ENCODE measurements around the gene PRRG3. TPM values are rescaled to one million over a fixed set of nuclear protein-coding genes. Genes with fewer than 3 reads are reported as not detected.

The PRRG3 gene
- total RNA-seq, 1 donor from 2014 or later = not detected

- H3K27ac Mint-ChIP-seq = no peak overlapping the region
- no peaks in the 10 kb centered on the region for H3K36me3 Mint-ChIP-seq (ENCODE audit: low read depth)
- intact Hi-C loops (cut with micrococcal nuclease) = no loop called here
- no peaks in the 10 kb centered on the region for H3K9me3 Mint-ChIP-seq
- no peaks in the 10 kb centered on the region for H3K27me3 Mint-ChIP-seq (ENCODE audit: low read depth)
- no peak overlapping the region for H3K4me3 Mint-ChIP-seq (ENCODE audit: low read depth)
- H3K4me1 Mint-ChIP-seq (ENCODE audit: low read depth) = no peaks in the 10 kb centered on the region
- DNase-seq (ENCODE audit: low spot score) = no peak
These were observed 17.0 kb downstream of the PRRG3 start for GRCh38 chrX:151712253-151712652.

- Mint-ChIP-seq H3K4me3 (ENCODE audit: low read depth) (no peak overlapping the region), H3K4me1 (ENCODE audit: low read depth) (no peaks in the 10 kb centered on the region), H3K36me3 (ENCODE audit: low read depth) (no peaks in the 10 kb centered on the region), H3K27ac (no peak overlapping the region), H3K9me3 (no peaks in the 10 kb centered on the region), H3K27me3 (ENCODE audit: low read depth) (no peaks in the 10 kb centered on the region)
- DNase-seq (ENCODE audit: low spot score) = no peak
- intact Hi-C loops (cut with micrococcal nuclease) = no loop called here
These were observed 18.6 kb downstream of the PRRG3 start for GRCh38 chrX:151713849-151714248.

- Mint-ChIP-seq H3K4me3 (ENCODE audit: low read depth) (no peak overlapping the region), H3K9me3 (no peaks in the 10 kb centered on the region), H3K36me3 (ENCODE audit: low read depth) (no peaks in the 10 kb centered on the region), H3K4me1 (ENCODE audit: low read depth) (no peaks in the 10 kb centered on the region), H3K27me3 (ENCODE audit: low read depth) (no peaks in the 10 kb centered on the region), H3K27ac (no peak overlapping the region)
- intact Hi-C loops (cut with micrococcal nuclease) = no loop called here
- no peak for DNase-seq (ENCODE audit: low spot score)
These were observed 19.1 kb downstream of the PRRG3 start for GRCh38 chrX:151714362-151714761.

- H3K4me1 Mint-ChIP-seq (ENCODE audit: low read depth) = no peaks in the 10 kb centered on the region
- no peaks in the 10 kb centered on the region for H3K9me3 Mint-ChIP-seq
- no peaks in the 10 kb centered on the region for H3K36me3 Mint-ChIP-seq (ENCODE audit: low read depth)
- H3K27me3 Mint-ChIP-seq (ENCODE audit: low read depth) = no peaks in the 10 kb centered on the region
- intact Hi-C loops (cut with micrococcal nuclease) = no loop called here
- no peak within 1 kb of the TSS for H3K27ac Mint-ChIP-seq
- H3K4me3 Mint-ChIP-seq (ENCODE audit: low read depth) = no peak within 1 kb of the TSS
- DNase-seq (ENCODE audit: low spot score) = no peak
These were observed 20.5 kb downstream of the PRRG3 start, which contains the start of gene FATE1 for GRCh38 chrX:151715752-151716151. TSS of gene FATE1 (plus strand) at chrX:151716035. CDS start at chrX:151716120, 85 bp downstream.

GRCh38 chrX:151722241-151722846, 27.1 kb downstream of the PRRG3 start:
- Mint-ChIP-seq H3K27ac (no peak overlapping the region), H3K4me3 (ENCODE audit: low read depth) (no peak overlapping the region), H3K4me1 (ENCODE audit: low read depth) (no peaks in the 10 kb centered on the region), H3K36me3 (ENCODE audit: low read depth) (no peaks in the 10 kb centered on the region), H3K27me3 (ENCODE audit: low read depth) (no peaks in the 10 kb centered on the region), H3K9me3 (no peaks in the 10 kb centered on the region)
- DNase-seq (ENCODE audit: low spot score) = no peak
- intact Hi-C loops (cut with micrococcal nuclease) = no loop called here

GRCh38 chrX:151723156-151723760, 28.0 kb downstream of the PRRG3 start:
- Mint-ChIP-seq H3K4me1 (ENCODE audit: low read depth) (no peaks in the 10 kb centered on the region), H3K27ac (no peak overlapping the region), H3K4me3 (ENCODE audit: low read depth) (no peak overlapping the region), H3K27me3 (ENCODE audit: low read depth) (no peaks in the 10 kb centered on the region), H3K36me3 (ENCODE audit: low read depth) (no peaks in the 10 kb centered on the region), H3K9me3 (no peaks in the 10 kb centered on the region)
- intact Hi-C loops (cut with micrococcal nuclease) = no loop called here
- DNase-seq (ENCODE audit: low spot score) = no peak

GRCh38 chrX:151724563-151725337, 29.5 kb downstream of the PRRG3 start:
- Mint-ChIP-seq H3K36me3 (ENCODE audit: low read depth) (no peaks in the 10 kb centered on the region), H3K4me1 (ENCODE audit: low read depth) (no peaks in the 10 kb centered on the region), H3K4me3 (ENCODE audit: low read depth) (no peak overlapping the region), H3K9me3 (no peaks in the 10 kb centered on the region), H3K27ac (no peak overlapping the region), H3K27me3 (ENCODE audit: low read depth) (no peaks in the 10 kb centered on the region)
- no peak for DNase-seq (ENCODE audit: low spot score)
- intact Hi-C loops (cut with micrococcal nuclease) = no loop called here

GRCh38 chrX:151725338-151725614, 30.0 kb downstream of the PRRG3 start:
- H3K36me3 Mint-ChIP-seq (ENCODE audit: low read depth) = no peaks in the 10 kb centered on the region
- H3K27ac Mint-ChIP-seq = no peak overlapping the region

GRCh38 chrX:151726751-151727150, 31.5 kb downstream of the PRRG3 start:
- Mint-ChIP-seq H3K27ac (no peak overlapping the region), H3K9me3 (no peaks in the 10 kb centered on the region), H3K27me3 (ENCODE audit: low read depth) (no peaks in the 10 kb centered on the region), H3K36me3 (ENCODE audit: low read depth) (no peaks in the 10 kb centered on the region), H3K4me3 (ENCODE audit: low read depth) (no peak overlapping the region), H3K4me1 (ENCODE audit: low read depth) (no peaks in the 10 kb centered on the region)
- no peak for DNase-seq (ENCODE audit: low spot score)
- intact Hi-C loops (cut with micrococcal nuclease) = no loop called here

More at GRCh38 chrX:151725338-151725614, 30.0 kb downstream of the PRRG3 start:
- DNase-seq (ENCODE audit: low spot score) = no peak
- Mint-ChIP-seq H3K9me3 (no peaks in the 10 kb centered on the region), H3K4me3 (ENCODE audit: low read depth) (no peak overlapping the region), H3K4me1 (ENCODE audit: low read depth) (no peaks in the 10 kb centered on the region), H3K27me3 (ENCODE audit: low read depth) (no peaks in the 10 kb centered on the region)
- intact Hi-C loops (cut with micrococcal nuclease) = no loop called here

GRCh38 chrX:151727346-151727745, 32.1 kb downstream of the PRRG3 start:
- Mint-ChIP-seq H3K36me3 (ENCODE audit: low read depth) (no peaks in the 10 kb centered on the region), H3K27ac (no peak overlapping the region), H3K9me3 (no peaks in the 10 kb centered on the region), H3K27me3 (ENCODE audit: low read depth) (no peaks in the 10 kb centered on the region), H3K4me3 (ENCODE audit: low read depth) (no peak overlapping the region), H3K4me1 (ENCODE audit: low read depth) (no peaks in the 10 kb centered on the region)
- DNase-seq (ENCODE audit: low spot score) = no peak
- intact Hi-C loops (cut with micrococcal nuclease) = no loop called here

- Mint-ChIP-seq H3K27me3 (ENCODE audit: low read depth) (no peaks in the 10 kb centered on the region), H3K27ac (no peak overlapping the region), H3K4me3 (ENCODE audit: low read depth) (no peak overlapping the region), H3K4me1 (ENCODE audit: low read depth) (no peaks in the 10 kb centered on the region), H3K9me3 (no peaks in the 10 kb centered on the region), H3K36me3 (ENCODE audit: low read depth) (no peaks in the 10 kb centered on the region)
- intact Hi-C loops (cut with micrococcal nuclease) = no loop called here
- DNase-seq (ENCODE audit: low spot score) = no peak
These were observed 33.9 kb downstream of the PRRG3 start for GRCh38 chrX:151729056-151729725.

GRCh38 chrX:151734446-151734845, 39.2 kb downstream of the PRRG3 start, which contains the start of gene CNGA2:
TSS of gene CNGA2 (plus strand) at chrX:151734746. CDS start at chrX:151738484, 3,738 bp downstream.
- no peaks in the 10 kb centered on the region for H3K9me3 Mint-ChIP-seq
- DNase-seq (ENCODE audit: low spot score) = no peak
- H3K27ac Mint-ChIP-seq = no peak within 1 kb of the TSS
- intact Hi-C loops (cut with micrococcal nuclease) = no loop called here
- no peaks in the 10 kb centered on the region for H3K4me1 Mint-ChIP-seq (ENCODE audit: low read depth)
- no peaks in the 10 kb centered on the region for H3K36me3 Mint-ChIP-seq (ENCODE audit: low read depth)
- H3K27me3 Mint-ChIP-seq (ENCODE audit: low read depth) = no peaks in the 10 kb centered on the region
- H3K4me3 Mint-ChIP-seq (ENCODE audit: low read depth) = no peak within 1 kb of the TSS

- no peak overlapping the region for H3K4me3 Mint-ChIP-seq (ENCODE audit: low read depth)
- H3K36me3 Mint-ChIP-seq (ENCODE audit: low read depth) = no peaks in the 10 kb centered on the region
- no peaks in the 10 kb centered on the region for H3K27me3 Mint-ChIP-seq (ENCODE audit: low read depth)
- no peaks in the 10 kb centered on the region for H3K9me3 Mint-ChIP-seq
- no peak overlapping the region for H3K27ac Mint-ChIP-seq
- DNase-seq (ENCODE audit: low spot score) = no peak
- H3K4me1 Mint-ChIP-seq (ENCODE audit: low read depth) = no peaks in the 10 kb centered on the region
- intact Hi-C loops (cut with micrococcal nuclease) = no loop called here
These were observed 40.0 kb downstream of the PRRG3 start for GRCh38 chrX:151735219-151735618.
